Upper lobe of left lung (tissue), 4 donors: Measurements from ENCODE around the gene BCL2L2.
"Not testable (repeated sequence)": the region's sequence is repeated elsewhere in the genome, so short reads cannot be mapped to it uniquely, and the experiment has no call there.

Source experiments
- EP300 ChIP-seq, 4 donors: sonication (generic); formaldehyde crosslinking; IDR thresholded peaks; one replicate each; pipeline ENCODE4 v1.5.1; 2017; ENCODE audit warnings: antibody characterized with exemption in 4 of 4, control low read depth in 2 of 4
- POLR2A ChIP-seq, 4 donors: fragments of 450-650 bp; IDR thresholded peaks; one replicate each; pipeline ENCODE4 v1.5.1; 2016 to 2017; ENCODE audit warnings: antibody characterized with exemption in 4 of 4, mild to moderate bottlenecking in 2 of 4
- POLR2AphosphoS5 ChIP-seq, 2 donors: sonication (generic); formaldehyde crosslinking; IDR thresholded peaks; one replicate each; pipeline ENCODE4 v1.5.1; 2017; ENCODE audit warnings: antibody characterized with exemption in 2 of 2
- TF ChIP-seq, protein P1 (sequence below), 6 experiments: fragments of 450-650 bp in 4 of 6; fragments of 200-600 bp in 2 of 6; sonication (generic) in 2 of 6; IDR thresholded peaks; one replicate each; pipeline ENCODE4 v1.5.1; 2016 to 2019; ENCODE audit warnings: antibody characterized with exemption in 6 of 6

DNA sequence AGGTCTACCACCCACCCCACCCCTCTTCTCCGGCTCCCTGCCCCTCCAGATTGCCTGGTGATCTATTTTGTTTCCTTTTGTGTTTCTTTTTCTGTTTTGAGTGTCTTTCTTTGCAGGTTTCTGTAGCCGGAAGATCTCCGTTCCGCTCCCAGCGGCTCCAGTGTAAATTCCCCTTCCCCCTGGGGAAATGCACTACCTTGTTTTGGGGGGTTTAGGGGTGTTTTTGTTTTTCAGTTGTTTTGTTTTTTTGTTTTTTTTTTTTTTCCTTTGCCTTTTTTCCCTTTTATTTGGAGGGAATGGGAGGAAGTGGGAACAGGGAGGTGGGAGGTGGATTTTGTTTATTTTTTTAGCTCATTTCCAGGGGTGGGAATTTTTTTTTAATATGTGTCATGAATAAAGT lies 19.1 kb downstream of the BCL2L2 start:
- TF ChIP-seq, protein P1, sequence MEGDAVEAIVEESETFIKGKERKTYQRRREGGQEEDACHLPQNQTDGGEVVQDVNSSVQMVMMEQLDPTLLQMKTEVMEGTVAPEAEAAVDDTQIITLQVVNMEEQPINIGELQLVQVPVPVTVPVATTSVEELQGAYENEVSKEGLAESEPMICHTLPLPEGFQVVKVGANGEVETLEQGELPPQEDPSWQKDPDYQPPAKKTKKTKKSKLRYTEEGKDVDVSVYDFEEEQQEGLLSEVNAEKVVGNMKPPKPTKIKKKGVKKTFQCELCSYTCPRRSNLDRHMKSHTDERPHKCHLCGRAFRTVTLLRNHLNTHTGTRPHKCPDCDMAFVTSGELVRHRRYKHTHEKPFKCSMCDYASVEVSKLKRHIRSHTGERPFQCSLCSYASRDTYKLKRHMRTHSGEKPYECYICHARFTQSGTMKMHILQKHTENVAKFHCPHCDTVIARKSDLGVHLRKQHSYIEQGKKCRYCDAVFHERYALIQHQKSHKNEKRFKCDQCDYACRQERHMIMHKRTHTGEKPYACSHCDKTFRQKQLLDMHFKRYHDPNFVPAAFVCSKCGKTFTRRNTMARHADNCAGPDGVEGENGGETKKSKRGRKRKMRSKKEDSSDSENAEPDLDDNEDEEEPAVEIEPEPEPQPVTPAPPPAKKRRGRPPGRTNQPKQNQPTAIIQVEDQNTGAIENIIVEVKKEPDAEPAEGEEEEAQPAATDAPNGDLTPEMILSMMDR (IDR thresholded peaks at IDR 0.05) = not testable (repeated sequence)
- not testable (repeated sequence) for TF ChIP-seq POLR2A, EP300, POLR2AphosphoS5 (IDR thresholded peaks at IDR 0.05)
